AG09319 (cell line): Measurements from ENCODE around the gene SORCS3.

ENCODE experiments used
- DNase-seq: peaks from one replicate; pipeline ENCODE4 v3.0.0-alpha.2; 2010; ENCODE audit warnings: low read depth; ENCODE audit errors: extremely low read depth
- TF ChIP-seq, protein P1 (sequence below): IDR thresholded peaks from 2 replicates; pipeline ENCODE4 v1.5.1; 2011; ENCODE audit warnings: low read depth, mild to moderate bottlenecking, inconsistent platforms, low read length, moderate library complexity

Gene SORCS3

DNA sequence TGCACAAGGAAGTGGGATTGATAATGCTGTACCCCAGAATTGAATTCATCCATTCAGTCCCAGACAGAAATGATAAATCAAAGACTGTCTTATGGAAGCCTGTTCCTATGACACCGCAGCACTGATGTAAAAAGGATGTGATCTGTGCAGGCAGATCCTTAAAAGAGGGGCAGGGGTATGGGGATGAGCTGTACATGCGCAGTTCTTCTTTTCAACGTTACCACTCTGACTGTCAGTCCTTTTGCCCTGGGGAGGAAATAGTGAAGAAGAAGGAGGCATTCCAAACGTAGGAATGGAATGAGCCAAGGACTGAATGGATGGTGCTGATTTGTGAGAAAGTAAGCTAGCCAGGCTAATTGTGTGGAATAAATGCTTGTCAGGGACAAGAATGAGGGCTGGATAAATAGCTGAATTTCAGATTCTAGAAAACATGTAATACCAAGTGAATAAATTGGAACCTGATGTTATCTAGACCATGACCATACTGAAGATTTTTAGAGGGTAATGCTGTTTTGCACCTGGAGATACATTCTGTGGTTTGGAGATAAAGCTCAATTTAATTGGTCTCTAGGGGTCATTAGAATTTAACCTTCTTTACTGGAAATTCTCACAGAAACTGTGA is 509.3 kb downstream of the SORCS3 start:
- TF ChIP-seq, protein P1, sequence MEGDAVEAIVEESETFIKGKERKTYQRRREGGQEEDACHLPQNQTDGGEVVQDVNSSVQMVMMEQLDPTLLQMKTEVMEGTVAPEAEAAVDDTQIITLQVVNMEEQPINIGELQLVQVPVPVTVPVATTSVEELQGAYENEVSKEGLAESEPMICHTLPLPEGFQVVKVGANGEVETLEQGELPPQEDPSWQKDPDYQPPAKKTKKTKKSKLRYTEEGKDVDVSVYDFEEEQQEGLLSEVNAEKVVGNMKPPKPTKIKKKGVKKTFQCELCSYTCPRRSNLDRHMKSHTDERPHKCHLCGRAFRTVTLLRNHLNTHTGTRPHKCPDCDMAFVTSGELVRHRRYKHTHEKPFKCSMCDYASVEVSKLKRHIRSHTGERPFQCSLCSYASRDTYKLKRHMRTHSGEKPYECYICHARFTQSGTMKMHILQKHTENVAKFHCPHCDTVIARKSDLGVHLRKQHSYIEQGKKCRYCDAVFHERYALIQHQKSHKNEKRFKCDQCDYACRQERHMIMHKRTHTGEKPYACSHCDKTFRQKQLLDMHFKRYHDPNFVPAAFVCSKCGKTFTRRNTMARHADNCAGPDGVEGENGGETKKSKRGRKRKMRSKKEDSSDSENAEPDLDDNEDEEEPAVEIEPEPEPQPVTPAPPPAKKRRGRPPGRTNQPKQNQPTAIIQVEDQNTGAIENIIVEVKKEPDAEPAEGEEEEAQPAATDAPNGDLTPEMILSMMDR = no peak

DNA sequence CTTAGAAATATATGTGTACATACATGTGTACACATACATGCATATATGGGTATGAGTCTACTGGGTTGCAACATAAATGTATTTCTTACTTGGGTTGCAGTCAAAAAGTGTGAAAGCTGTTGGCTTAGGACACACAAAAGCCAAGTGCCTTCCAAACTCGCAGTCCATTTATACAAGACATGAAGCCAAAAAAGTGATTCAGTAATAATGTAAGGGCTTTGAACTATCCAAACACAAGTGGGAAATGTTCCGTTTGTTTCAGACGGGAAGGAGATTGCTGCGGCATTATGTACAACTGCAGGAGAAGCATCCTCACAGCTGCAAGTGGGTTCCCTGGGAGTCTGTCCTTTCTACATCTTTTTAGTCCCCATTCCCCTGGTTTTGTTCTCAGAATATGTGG is 513.6 kb downstream of the SORCS3 start:
- no peak for DNase-seq
- TF ChIP-seq, protein P1 = no peak

More for the DNA sequence above, 509.3 kb downstream of the SORCS3 start:
- no peak for DNase-seq

DNA sequence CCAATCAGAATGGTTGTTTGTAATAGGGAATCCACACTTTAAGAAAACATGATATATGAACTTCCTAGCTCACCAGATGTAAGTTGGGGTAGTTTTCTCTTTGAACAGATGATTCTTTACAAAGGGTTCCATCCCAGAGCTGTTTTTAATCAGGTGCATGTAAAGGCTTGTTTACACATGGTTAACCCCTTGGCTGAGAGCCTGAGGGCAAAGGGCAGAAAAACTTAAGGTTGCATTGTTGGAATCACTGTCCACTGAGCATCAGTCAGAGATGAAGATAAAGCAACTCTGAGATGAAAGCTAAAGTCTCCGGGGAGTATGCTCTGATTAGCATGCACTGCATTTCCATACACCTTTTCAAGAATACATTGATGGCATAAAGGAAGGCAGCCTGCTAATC is 518.2 kb downstream of the SORCS3 start:
- TF ChIP-seq, protein P1 = no peak
- no peak for DNase-seq

DNA sequence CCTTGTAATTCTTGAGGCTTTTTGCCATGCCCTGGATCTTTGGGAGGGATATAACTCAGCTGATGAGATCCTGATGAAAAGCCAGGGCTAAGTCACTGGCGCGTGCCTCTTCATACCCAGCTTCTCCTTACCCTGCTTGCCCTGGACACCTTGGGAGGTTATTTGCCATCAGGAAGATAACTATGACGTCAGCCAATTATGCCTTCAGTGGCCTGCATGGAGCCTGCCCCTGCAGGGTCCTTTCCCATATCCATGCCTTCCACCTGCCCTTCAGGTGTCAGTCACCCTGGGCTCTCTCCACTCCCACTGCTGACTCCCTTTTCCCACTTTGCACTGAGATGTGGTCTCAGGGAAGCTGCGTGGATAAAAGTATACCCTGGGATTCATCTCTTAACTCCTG is 520.1 kb downstream of the SORCS3 start:
- TF ChIP-seq, protein P1 = no peak
- no peak for DNase-seq

DNA sequence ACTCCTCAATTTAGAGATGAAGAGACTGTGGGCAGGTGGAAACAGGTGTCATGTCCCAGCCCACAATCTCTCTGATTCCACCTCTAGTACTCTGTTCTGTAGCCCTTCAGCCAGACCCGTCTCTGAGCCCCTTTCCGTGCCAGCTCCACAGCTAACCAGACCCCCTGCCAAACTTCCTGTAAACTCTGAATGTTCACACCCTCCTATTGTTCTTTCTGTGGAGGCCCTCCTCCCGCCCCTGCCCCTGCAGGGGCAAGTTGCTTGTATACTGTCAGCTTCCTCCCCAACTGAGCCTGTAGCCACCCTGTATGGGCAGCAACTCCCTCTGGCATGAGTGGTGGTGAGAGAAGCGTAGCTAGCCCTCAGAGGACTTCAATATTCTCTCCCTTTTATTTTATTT is 520.7 kb downstream of the SORCS3 start:
- no peak for DNase-seq
- TF ChIP-seq, protein P1 = no peak

DNA sequence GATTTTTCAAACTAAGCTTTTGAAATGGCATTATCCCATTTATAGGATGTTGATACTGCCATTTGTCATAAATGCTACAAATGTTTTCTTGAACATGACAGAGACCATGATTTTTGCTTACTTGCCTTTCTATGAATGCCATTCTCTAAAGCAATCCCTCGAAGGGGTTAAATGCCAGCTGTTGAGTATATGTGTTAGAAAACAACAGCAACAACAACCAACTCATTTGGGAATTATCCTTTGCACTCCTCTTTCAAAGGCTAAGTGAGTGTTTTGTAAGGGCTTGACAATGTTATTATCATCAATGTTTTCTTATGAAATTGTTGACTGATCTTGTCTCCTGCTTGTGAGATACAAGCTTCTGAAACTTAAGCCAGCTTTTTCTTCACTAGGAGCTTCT is 529.4 kb downstream of the SORCS3 start:
- TF ChIP-seq, protein P1 = no peak
- DNase-seq = no peak

DNA sequence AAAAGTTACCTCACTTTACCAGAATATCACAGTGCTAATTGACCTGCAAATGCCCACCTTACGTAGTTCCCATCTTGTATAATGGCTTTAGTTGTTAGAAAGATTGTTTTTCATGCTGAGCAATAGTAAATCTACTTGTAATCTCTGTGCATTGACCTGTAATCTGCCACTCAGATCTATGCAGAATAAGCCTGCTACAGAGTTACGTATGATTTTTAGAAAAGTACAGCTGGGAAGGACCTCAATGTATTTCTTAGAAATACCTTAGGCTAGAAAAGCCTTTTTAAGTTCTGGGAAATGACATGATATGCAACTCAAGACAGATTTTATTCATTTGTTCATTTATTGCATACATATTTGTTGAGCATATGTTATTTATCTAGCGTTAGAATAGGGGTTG is 530.9 kb downstream of the SORCS3 start:
- TF ChIP-seq, protein P1 = no peak
- no peak for DNase-seq
